GM10248 (cell line): ENCODE measurements around the gene SFTA2.
A peak's percentile ranks its signal among the peaks of the same experiment; 100 is the strongest.

Experiments used
- CTCF ChIA-PET: fragments of 300-600 bp; sonication (Branson Sonifier 250); formaldehyde crosslinking; extraction: SDS; loops from one replicate; lab custom pipeline; 2021; ENCODE audit warnings: antibody characterized with exemption; lab: Yijun Ruan, JAX
- POLR2A ChIA-PET: fragments of 350-650 bp; sonication (Branson Sonifier 250); formaldehyde crosslinking; extraction: SDS; loops from one replicate; lab custom pipeline; 2020; ENCODE audit warnings: antibody characterized with exemption; lab: Yijun Ruan, JAX
- DNase-seq: peaks from one replicate; pipeline ENCODE4 v3.0.0; 2012; ENCODE audit errors: extremely low spot score
- TF ChIP-seq, protein P1 (sequence below): IDR thresholded peaks from 2 replicates; pipeline ENCODE4 v1.5.1; 2012; ENCODE audit warnings: mild to moderate bottlenecking, low read depth; ENCODE audit errors: extremely low read depth, missing control alignments, control extremely low read depth

Gene SFTA2

DNA sequence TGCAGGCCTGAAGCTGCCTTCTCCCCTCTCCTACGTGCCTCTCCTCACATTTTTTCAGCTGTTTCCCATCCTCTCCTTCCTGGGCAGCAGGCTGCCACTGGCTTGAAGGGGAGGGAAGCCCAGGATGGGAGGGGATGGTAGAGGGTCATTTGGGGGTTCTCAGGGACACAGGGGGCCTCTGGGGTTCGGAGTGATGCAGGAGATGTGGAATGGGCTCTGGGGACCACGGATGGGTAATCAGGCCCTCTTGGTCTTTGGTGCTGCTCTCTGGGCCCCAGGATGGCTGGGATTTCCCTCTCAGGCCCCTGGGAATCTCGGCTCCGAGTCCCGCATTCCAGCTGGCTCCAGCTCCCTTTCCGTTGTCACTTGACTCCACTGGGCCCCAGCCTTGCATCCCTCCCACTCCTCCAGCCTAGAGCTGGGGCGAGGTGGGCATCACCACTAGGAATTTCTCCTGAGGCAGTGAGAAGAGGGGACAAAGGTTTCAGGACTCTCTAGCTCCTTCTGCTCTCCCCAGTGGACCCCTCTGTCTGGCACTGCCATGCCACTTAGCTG lies 49.7 kb downstream of the SFTA2 start:
- DNase-seq, result peak; percentile 10
- ChIA-PET CTCF (interaction anchor here (1.6 to 5.8 kb wide), 5 partner anchors 32 to 203 kb away, joined by 5 to 34 read pairs (median 27); partner anchors contain the start of gene VARS2), POLR2A (interaction anchor here (1.4 kb wide), 1 partner anchor 138 kb away, joined by 3 read pairs; the partner anchor contains the start of gene IER3)
- TF ChIP-seq, protein P1, sequence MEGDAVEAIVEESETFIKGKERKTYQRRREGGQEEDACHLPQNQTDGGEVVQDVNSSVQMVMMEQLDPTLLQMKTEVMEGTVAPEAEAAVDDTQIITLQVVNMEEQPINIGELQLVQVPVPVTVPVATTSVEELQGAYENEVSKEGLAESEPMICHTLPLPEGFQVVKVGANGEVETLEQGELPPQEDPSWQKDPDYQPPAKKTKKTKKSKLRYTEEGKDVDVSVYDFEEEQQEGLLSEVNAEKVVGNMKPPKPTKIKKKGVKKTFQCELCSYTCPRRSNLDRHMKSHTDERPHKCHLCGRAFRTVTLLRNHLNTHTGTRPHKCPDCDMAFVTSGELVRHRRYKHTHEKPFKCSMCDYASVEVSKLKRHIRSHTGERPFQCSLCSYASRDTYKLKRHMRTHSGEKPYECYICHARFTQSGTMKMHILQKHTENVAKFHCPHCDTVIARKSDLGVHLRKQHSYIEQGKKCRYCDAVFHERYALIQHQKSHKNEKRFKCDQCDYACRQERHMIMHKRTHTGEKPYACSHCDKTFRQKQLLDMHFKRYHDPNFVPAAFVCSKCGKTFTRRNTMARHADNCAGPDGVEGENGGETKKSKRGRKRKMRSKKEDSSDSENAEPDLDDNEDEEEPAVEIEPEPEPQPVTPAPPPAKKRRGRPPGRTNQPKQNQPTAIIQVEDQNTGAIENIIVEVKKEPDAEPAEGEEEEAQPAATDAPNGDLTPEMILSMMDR, result no peak

DNA sequence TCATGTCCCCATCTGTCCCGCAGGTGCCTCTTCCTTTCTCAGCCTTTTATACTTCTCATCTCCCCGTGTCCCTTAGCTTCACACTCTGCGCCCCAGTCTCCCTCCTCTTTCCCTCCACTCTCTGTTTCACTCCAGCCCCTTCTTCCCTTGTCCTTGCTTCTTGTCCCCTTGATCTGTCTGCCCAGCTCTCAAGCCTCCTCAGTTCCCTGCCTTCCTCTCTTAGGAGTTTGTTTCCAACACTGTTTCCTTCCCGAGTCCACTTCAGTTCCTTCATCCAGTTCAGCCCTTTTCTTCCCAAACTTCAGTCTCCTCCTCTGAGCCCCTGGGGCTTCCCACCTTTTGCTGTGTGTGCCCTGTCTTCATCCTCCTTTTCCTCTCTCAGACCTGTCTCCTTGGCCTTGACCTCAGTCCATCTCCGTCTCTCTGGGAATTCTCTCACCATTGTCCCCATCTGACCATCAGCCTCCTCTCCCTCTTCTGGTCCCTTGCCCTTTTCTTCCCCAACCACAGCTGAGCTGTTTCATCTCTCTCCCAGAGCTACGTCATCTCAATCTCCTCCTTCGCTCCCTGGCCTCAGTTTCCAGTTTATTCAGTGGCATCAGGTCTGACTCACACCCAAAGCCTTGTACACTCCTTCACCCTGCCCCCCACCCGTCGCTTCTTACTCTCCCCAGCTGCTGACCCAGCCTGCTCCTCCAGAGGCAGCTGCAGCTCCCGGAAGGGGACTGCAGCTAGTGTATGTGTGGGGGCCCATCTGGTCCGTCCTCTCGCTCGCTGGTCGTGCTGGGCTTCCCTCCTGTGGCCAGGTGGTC lies 50.4 kb downstream of the SFTA2 start:
- ChIA-PET CTCF (interaction anchor here (0.9 to 5.8 kb wide), 6 partner anchors 14 to 189 kb away, joined by 3 to 34 read pairs (median 16); partner anchors contain the start of gene VARS2), POLR2A (interaction anchor here (1.4 kb wide), 1 partner anchor 137 kb away, joined by 3 read pairs; the partner anchor contains the start of gene IER3)
- TF ChIP-seq, protein P1, result no peak
- DNase-seq, result peak; percentile 8
